ENCODE measurements around the gene CLVS2. TPM values are rescaled to one million over a fixed set of nuclear protein-coding genes. Genes with fewer than 3 reads are reported as not detected.
A peak's percentile ranks its signal among the peaks of the same experiment; 100 is the strongest.

The CLVS2 gene
- total and polyA plus RNA-seq, 4 donors: 0.20 TPM; not detected in 3

- 80 to 88% methylated on average over 2 of the region's 2 CpGs for WGBS, 2 donors
- DNase-seq: no peak
- peak; percentile 34 for ATAC-seq (ENCODE audit: insufficient read depth, low FRiP score)
- H3K9me3 ChIP-seq (ENCODE audit: control insufficient read depth in 4 of 4, insufficient read depth in 3 of 4, low read length in 3 of 4): no peaks in the 10 kb centered on the region
- H3K36me3 ChIP-seq (ENCODE audit: control insufficient read depth in 4 of 4, insufficient read depth in 4 of 4, low read length in 4 of 4): no peaks in the 10 kb centered on the region
- H3K4me1 ChIP-seq (ENCODE audit: control insufficient read depth in 5 of 5, insufficient read depth in 5 of 5, low read length in 5 of 5): no peaks in the 10 kb centered on the region
- TF ChIP-seq CTCF (IDR thresholded peaks at IDR 0.05; ENCODE audit: control extremely low read depth, extremely low read depth): no peak
- H3K4me3 ChIP-seq: no peak overlapping the region
- peak overlapping the region in 1 of 2 donors; percentile 85 for H3K27ac ChIP-seq (ENCODE audit: low read depth in 1 of 2, low read length in 1 of 2)
- no peaks in the 10 kb centered on the region for H3K27me3 ChIP-seq (ENCODE audit: control insufficient read depth in 3 of 3, insufficient read depth in 3 of 3, low read length in 2 of 3)
- H3K9ac ChIP-seq (ENCODE audit: insufficient read depth in 1 of 2, low read length in 2 of 2): no peak overlapping the region
Observed at GRCh38 chr6:123091091-123091895, 95.3 kb downstream of the CLVS2 start.

- no peak overlapping the region for H3K9ac ChIP-seq (ENCODE audit: insufficient read depth in 1 of 2, low read length in 2 of 2)
- H3K36me3 ChIP-seq (ENCODE audit: control insufficient read depth in 4 of 4, insufficient read depth in 4 of 4, low read length in 4 of 4): no peaks in the 10 kb centered on the region
Observed at GRCh38 chr6:123091896-123092271, 95.8 kb downstream of the CLVS2 start.

GRCh38 chr6:123094795-123095194, 98.8 kb downstream of the CLVS2 start:
- Histone ChIP-seq H3K27me3 (ENCODE audit: control insufficient read depth in 3 of 3, insufficient read depth in 3 of 3, low read length in 2 of 3) (no peaks in the 10 kb centered on the region), H3K4me1 (ENCODE audit: control insufficient read depth in 5 of 5, insufficient read depth in 5 of 5, low read length in 5 of 5) (no peaks in the 10 kb centered on the region), H3K9me3 (ENCODE audit: control insufficient read depth in 4 of 4, insufficient read depth in 3 of 4, low read length in 3 of 4) (no peaks in the 10 kb centered on the region), H3K4me3 (no peak overlapping the region), H3K36me3 (ENCODE audit: control insufficient read depth in 4 of 4, insufficient read depth in 4 of 4, low read length in 4 of 4) (no peaks in the 10 kb centered on the region), H3K9ac (ENCODE audit: insufficient read depth in 1 of 2, low read length in 2 of 2) (no peak overlapping the region), H3K27ac (ENCODE audit: low read depth in 1 of 2, low read length in 1 of 2) (no peak overlapping the region)
- no peak for TF ChIP-seq CTCF (IDR thresholded peaks at IDR 0.05; ENCODE audit: control extremely low read depth, extremely low read depth)
- no peak for ATAC-seq (ENCODE audit: insufficient read depth, low FRiP score)
- WGBS, 2 donors: 52 to 80% methylated on average over 1 of the region's 1 CpG
- DNase-seq: no peak

More at GRCh38 chr6:123091896-123092271, 95.8 kb downstream of the CLVS2 start:
- no peak overlapping the region for H3K4me3 ChIP-seq
- ATAC-seq (ENCODE audit: insufficient read depth, low FRiP score) (no peak), DNase-seq (no peak)
- no peaks in the 10 kb centered on the region for H3K27me3 ChIP-seq (ENCODE audit: control insufficient read depth in 3 of 3, insufficient read depth in 3 of 3, low read length in 2 of 3)
- no peaks in the 10 kb centered on the region for H3K4me1 ChIP-seq (ENCODE audit: control insufficient read depth in 5 of 5, insufficient read depth in 5 of 5, low read length in 5 of 5)
- H3K9me3 ChIP-seq (ENCODE audit: control insufficient read depth in 4 of 4, insufficient read depth in 3 of 4, low read length in 3 of 4): no peaks in the 10 kb centered on the region
- TF ChIP-seq CTCF (IDR thresholded peaks at IDR 0.05; ENCODE audit: control extremely low read depth, extremely low read depth): no peak
- peak overlapping the region in 1 of 2 donors; percentile 85 for H3K27ac ChIP-seq (ENCODE audit: low read depth in 1 of 2, low read length in 1 of 2)

Measured in lung (tissue), 12 donors.